ENCODE measurements around the gene EIF2S3B.

The EIF2S3B gene

GRCh38 chr12:10554756-10555481 lies 49.2 kb downstream of the EIF2S3B start:
- DNase-seq (ENCODE audit: low read depth): no peak

GRCh38 chr12:10557329-10557728 lies 51.6 kb downstream of the EIF2S3B start:
- DNase-seq (ENCODE audit: low read depth): no peak

- no peak for DNase-seq (ENCODE audit: low read depth)
These were observed 52.1 kb downstream of the EIF2S3B start for GRCh38 chr12:10557766-10558165.

Measured in fibroblast of gingiva (primary cell).